ENCODE results near the gene ZBTB5. TPM values are rescaled to one million over a fixed set of nuclear protein-coding genes. Genes with fewer than 3 reads are reported as not detected.
"Not testable (repeated sequence)": the region's sequence is repeated elsewhere in the genome, so short reads cannot be mapped to it uniquely, and the experiment has no call there.

Gene ZBTB5
- total and polyA plus RNA-seq, 9 of the 15 experiments (the other 6 are each of a cell fraction or from before 2014, with no cell fraction given): 2.3 to 43.2 (median 15.5) TPM

DNA sequence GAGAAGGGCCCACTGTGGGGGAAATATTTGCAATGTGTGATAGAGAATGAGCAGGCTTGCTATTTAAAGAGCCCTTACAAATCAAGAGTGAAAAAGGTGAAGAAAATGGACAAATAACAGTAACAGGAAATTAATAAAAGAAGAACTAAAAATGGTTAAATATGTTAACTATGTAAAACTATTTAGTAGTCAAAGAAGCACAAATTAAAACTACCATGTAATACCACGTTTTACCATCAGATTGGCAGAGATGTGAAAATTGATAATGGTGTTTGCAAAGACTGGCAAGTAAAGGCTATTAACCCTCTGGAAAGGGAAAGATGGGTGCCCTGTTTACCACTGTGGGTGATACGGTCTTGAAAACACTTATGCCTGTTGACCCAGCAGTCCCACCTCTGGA, 65.9 kb downstream of the ZBTB5 start (continued):
- TF ChIP-seq EGR1 (conservative IDR thresholded peaks at IDR 0.05): no peak
- no peak for TF ChIP-seq SMARCA5 (IDR thresholded peaks at IDR 0.05)
- no peak for TF ChIP-seq ZNF586 (CRISPR knock-in tag; conservative IDR thresholded peaks at IDR 0.05)
- no peak for TF ChIP-seq CBFB (CRISPR knock-in tag; IDR thresholded peaks at IDR 0.05)
- TF ChIP-seq TEAD4 (IDR thresholded peaks at IDR 0.05; ENCODE audit: low read length): no peak
- no peak for TF ChIP-seq TEAD4 (CRISPR knock-in tag; IDR thresholded peaks at IDR 0.05; ENCODE audit: borderline replicate concordance)
- no peak for TF ChIP-seq ARHGAP35 (IDR thresholded peaks at IDR 0.05; ENCODE audit: partially characterized antibody)
- TF ChIP-seq ZNF347 (CRISPR knock-in tag; IDR thresholded peaks at IDR 0.05; ENCODE audit: low read depth): no peak
- no peak for TF ChIP-seq ILK (tag; IDR thresholded peaks at IDR 0.05; ENCODE audit: borderline replicate concordance, low read depth)

GRCh38 chr9:37398464-37399025, 66.7 kb downstream of the ZBTB5 start:
- POLR2A ChIA-PET: interaction anchor here (0.5 kb wide), 2 partner anchors 23 to 1225 kb away, joined by 3 to 6 read pairs; no protein-coding TSS in a partner anchor
- FAIRE-seq (no peak), DNase-seq (ENCODE audit: extremely low read depth in 1 of 4, low spot score in 3 of 4) (no peak), ATAC-seq (no peak)
- H3K4me3 ChIP-seq: no peak overlapping the region
- H3K36me3 ChIP-seq (ENCODE audit: control insufficient read depth, insufficient read depth, low read length): no peaks in the 10 kb centered on the region
- H2AFZ ChIP-seq (ENCODE audit: low read depth, low read length): no peak overlapping the region
- H3K9ac ChIP-seq (ENCODE audit: insufficient read depth in 1 of 2, low read depth in 2 of 2, low read length in 2 of 2): no peak overlapping the region
- H3K9me1 ChIP-seq (ENCODE audit: control insufficient read depth, insufficient read depth, low read length): peaks cover 2% of the 10 kb centered on the region
- no TSS peak for BruUV-seq (replicated peaks)
- H4K20me1 ChIP-seq (replicated peaks; ENCODE audit: control insufficient read depth, insufficient read depth, low read length): no peaks in the 10 kb centered on the region
- intact Hi-C loops (cut with micrococcal nuclease): loop anchor here (10.0 kb wide), 1 partner anchor 274 kb away; the partner anchor contains the start of gene ZCCHC7
- in situ Hi-C loops (cut with MboI): no loop called here
- TF ChIP-seq THRA (IDR thresholded peaks at IDR 0.05): no peak
- TF ChIP-seq ZNF12 (CRISPR knock-in tag; IDR thresholded peaks at IDR 0.05): peak; percentile 95
- H3K79me2 ChIP-seq (ENCODE audit: control insufficient read depth, insufficient read depth, low read length): no peaks in the 10 kb centered on the region
- H3K27me3 ChIP-seq (ENCODE audit: control insufficient read depth in 2 of 2, insufficient read depth in 2 of 2, low read length in 2 of 2): peaks cover 0 to 3% of the 10 kb centered on the region in 2 experiments; a peak in 2 of 5 replicates
- no peak overlapping the region for H3K27ac ChIP-seq (ENCODE audit: extremely low read depth, low read depth, low read length)
- H3K9me3 ChIP-seq (replicated peaks; ENCODE audit: control insufficient read depth, insufficient read depth, low read depth, low read length): no peaks in the 10 kb centered on the region
- WGBS (ENCODE audit: insufficient coverage, low coverage, missing lambda C conversion rate): 22% methylated on average over 7 of the region's 7 CpGs
- H3K4me2 ChIP-seq (ENCODE audit: insufficient read depth, low read length): no peak overlapping the region
- H3K4me1 ChIP-seq (replicated peaks in 1 of 2; ENCODE audit: control insufficient read depth in 2 of 2, insufficient read depth in 2 of 2, low read length in 2 of 2): peaks cover 4 to 11% of the 10 kb centered on the region in 2 experiments; a peak in 1 of 5 replicates
- CTCF ChIA-PET (ENCODE audit: low intra/inter-chr PET ratio): no interaction called here

GRCh38 chr9:37397948-37398347, 67.3 kb downstream of the ZBTB5 start:
- in situ Hi-C loops (cut with MboI); H3K9me1 ChIP-seq (ENCODE audit: control insufficient read depth, insufficient read depth, low read length); H3K9me3 ChIP-seq (replicated peaks; ENCODE audit: control insufficient read depth, insufficient read depth, low read depth, low read length); H3K36me3 ChIP-seq (ENCODE audit: control insufficient read depth, insufficient read depth, low read length); BruUV-seq (replicated peaks); ATAC-seq; H3K4me2 ChIP-seq (ENCODE audit: insufficient read depth, low read length); DNase-seq (ENCODE audit: extremely low read depth in 1 of 4, low spot score in 3 of 4); H4K20me1 ChIP-seq (replicated peaks; ENCODE audit: control insufficient read depth, insufficient read depth, low read length); H3K9ac ChIP-seq (ENCODE audit: insufficient read depth in 1 of 2, low read depth in 2 of 2, low read length in 2 of 2); H2AFZ ChIP-seq (ENCODE audit: low read depth, low read length); H3K27me3 ChIP-seq (ENCODE audit: control insufficient read depth in 2 of 2, insufficient read depth in 2 of 2, low read length in 2 of 2); H3K4me3 ChIP-seq; H3K79me2 ChIP-seq (ENCODE audit: control insufficient read depth, insufficient read depth, low read length); FAIRE-seq; H3K27ac ChIP-seq (ENCODE audit: extremely low read depth, low read depth, low read length); CTCF ChIA-PET (ENCODE audit: low intra/inter-chr PET ratio): not testable (repeated sequence)
- intact Hi-C loops (cut with micrococcal nuclease): loop anchor here (10.0 kb wide), 1 partner anchor 273 kb away; the partner anchor contains the start of gene ZCCHC7
- H3K4me1 ChIP-seq (replicated peaks in 1 of 2; ENCODE audit: control insufficient read depth in 2 of 2, insufficient read depth in 2 of 2, low read length in 2 of 2): peaks cover 4 to 11% of the 10 kb centered on the region in 2 experiments; a peak in 1 of 5 replicates
- POLR2A ChIA-PET: interaction anchor here (0.5 kb wide), 2 partner anchors 22 to 1225 kb away, joined by 3 to 6 read pairs; no protein-coding TSS in a partner anchor
- WGBS (ENCODE audit: insufficient coverage, low coverage, missing lambda C conversion rate): 27% methylated on average over 3 of the region's 3 CpGs

Data from K562 (cell line).